ENCODE results near the gene MAP2K2. TPM values are rescaled to one million over a fixed set of nuclear protein-coding genes. Genes with fewer than 3 reads are reported as not detected.
"Not testable (repeated sequence)": the region's sequence is repeated elsewhere in the genome, so short reads cannot be mapped to it uniquely, and the experiment has no call there.

The MAP2K2 gene
- total and polyA plus RNA-seq, 4 experiments from 2014 or later: 44.0 to 126 (median 113) TPM

DNA sequence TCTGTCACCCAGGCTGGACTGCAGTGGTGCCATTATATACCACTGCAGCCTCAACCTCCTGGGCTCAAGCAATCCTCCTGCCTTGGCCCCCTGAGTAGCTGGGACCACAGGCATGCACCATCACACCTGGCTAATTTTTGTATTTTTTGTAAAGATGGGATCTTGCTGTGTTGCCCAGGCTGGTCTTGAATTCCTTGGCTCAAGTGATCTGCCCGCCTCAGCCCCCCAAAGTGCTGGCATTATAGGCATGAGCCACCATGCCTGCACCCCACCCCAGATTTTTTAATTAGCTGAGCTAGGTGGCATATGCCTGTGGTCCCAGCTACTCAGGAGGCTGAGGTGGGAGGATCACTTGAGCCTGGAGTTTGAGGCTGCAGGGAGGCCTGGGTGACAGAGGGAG, 19.0 kb upstream of the MAP2K2 start:
- H3K36me3 ChIP-seq (ENCODE audit: insufficient read depth, low read length); H3K4me3 ChIP-seq (ENCODE audit: low read length in 2 of 2); H3K4me3 Mint-ChIP-seq; H3K27ac Mint-ChIP-seq; H3K27ac ChIP-seq (ENCODE audit: low read depth, low read length); DNase-seq; POLR2A ChIA-PET (ENCODE audit: partially characterized antibody); intact Hi-C loops (cut with micrococcal nuclease); H3K9me3 Mint-ChIP-seq; H3K36me3 Mint-ChIP-seq; H3K27me3 ChIP-seq (ENCODE audit: insufficient read depth, low read length); H3K27me3 Mint-ChIP-seq; H3K4me1 ChIP-seq (ENCODE audit: insufficient read depth, low read length); H3K9me3 ChIP-seq (ENCODE audit: control insufficient read depth in 1 of 2, low read length in 2 of 2): not testable (repeated sequence)
- peaks cover 6 to 13% (median 10%) of the 10 kb centered on the region in 4 donors for H3K4me1 Mint-ChIP-seq
- CTCF ChIA-PET (ENCODE audit: partially characterized antibody): interaction anchor here (0.9 to 1.4 kb wide), 3 partner anchors 25 to 155 kb away, joined by 3 to 8 read pairs (median 4); no protein-coding TSS in a partner anchor

DNA sequence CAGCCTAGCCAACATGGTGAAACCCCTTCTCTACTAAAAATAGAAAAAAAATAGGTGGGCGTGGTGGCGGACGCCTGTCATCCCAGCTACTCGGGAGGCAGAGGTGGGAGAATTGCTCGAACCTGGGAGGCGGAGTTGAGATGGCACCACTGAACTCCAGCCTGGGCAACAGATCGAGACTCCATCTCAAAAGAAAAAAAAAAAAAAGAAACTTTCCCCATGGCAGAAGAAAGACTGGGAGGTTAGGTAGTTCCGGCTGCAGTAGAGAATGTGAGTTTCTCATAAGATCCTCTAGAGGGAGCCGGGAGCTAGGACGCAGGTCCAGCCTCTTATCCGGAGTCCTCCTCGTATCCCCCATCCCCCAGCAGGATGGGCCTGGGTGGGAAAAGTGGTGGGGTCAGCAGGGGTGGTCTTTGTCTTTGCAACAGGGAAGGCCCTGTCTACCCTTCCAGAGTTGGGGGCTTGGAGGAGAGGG, 16.4 kb upstream of the MAP2K2 start:
- no peak overlapping the region for H3K27ac ChIP-seq (ENCODE audit: low read depth, low read length)
- H3K9me3 Mint-ChIP-seq: no peaks in the 10 kb centered on the region
- H3K27me3 ChIP-seq (ENCODE audit: insufficient read depth, low read length): no peaks in the 10 kb centered on the region
- H3K4me3 ChIP-seq (ENCODE audit: low read length in 2 of 2): no peak overlapping the region
- H3K4me3 Mint-ChIP-seq: peak overlapping the region in 5 of 8 donors; percentile 29 to 81 (median 54)
- peak overlapping the region in 2 of 7 donors; percentile 35 to 50 for H3K27ac Mint-ChIP-seq
- no peaks in the 10 kb centered on the region for H3K36me3 ChIP-seq (ENCODE audit: insufficient read depth, low read length)
- intact Hi-C loops (cut with micrococcal nuclease): loop anchor here (1.0 kb wide), 1 partner anchor 64 kb away; no protein-coding TSS in a partner anchor
- peaks cover 6 to 13% (median 10%) of the 10 kb centered on the region in 4 donors for H3K4me1 Mint-ChIP-seq
- peaks cover 9% of the 10 kb centered on the region for H3K4me1 ChIP-seq (ENCODE audit: insufficient read depth, low read length)
- H3K9me3 ChIP-seq (ENCODE audit: control insufficient read depth in 1 of 2, low read length in 2 of 2): no peaks in the 10 kb centered on the region
- peak in 4 of 5 donors; percentile 18 to 32 (median 24) for DNase-seq
- no peaks in the 10 kb centered on the region for H3K36me3 Mint-ChIP-seq
- H3K27me3 Mint-ChIP-seq: peaks cover 5 to 7% of the 10 kb centered on the region in 2 donors
- ChIA-PET POLR2A (ENCODE audit: partially characterized antibody) (interaction anchor here (0.6 to 2.4 kb wide), 10 partner anchors 25 to 155 kb away, joined by 3 to 20 read pairs (median 6); partner anchors contain the start of genes EEF2, PIAS4 and ZBTB7A), CTCF (ENCODE audit: partially characterized antibody) (interaction anchor here (0.6 to 4.0 kb wide), 33 partner anchors 8 to 171 kb away, joined by 3 to 26 read pairs (median 4); partner anchors contain the start of genes EEF2 and ZBTB7A)

DNA sequence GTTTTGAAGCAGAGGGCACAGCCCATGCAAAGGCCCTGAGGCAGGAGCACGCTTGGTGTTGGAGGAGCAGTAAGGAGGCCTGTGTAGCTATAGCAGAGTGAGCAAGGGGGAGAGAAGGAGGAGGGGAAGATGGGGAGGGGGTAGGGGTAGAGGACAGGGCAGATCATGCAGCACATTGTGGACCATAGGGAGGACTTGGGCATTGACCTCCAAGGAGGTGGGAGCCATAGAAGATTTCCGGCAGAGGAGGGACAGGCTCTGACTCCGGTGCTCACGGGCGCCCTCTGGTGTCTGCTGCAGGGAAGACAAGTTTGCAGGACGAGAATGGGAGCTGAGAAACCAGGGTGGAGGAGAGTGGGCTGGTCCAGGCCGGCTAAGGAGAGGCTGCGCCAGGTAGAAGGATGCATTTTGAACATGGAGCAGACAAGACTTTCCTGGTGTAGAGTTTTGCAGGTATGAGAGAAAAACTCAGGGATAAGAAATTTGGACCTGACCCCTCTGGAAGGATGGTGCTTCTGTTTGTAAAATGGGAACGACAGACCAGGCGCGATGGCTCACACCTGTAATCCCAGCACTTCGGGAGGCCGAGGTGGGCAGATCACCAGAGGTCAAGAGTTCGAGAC, 15.8 kb upstream of the MAP2K2 start:
- Mint-ChIP-seq H3K9me3 (no peaks in the 10 kb centered on the region), H3K4me3 (peak overlapping the region; percentile 7 to 81 (median 60)), H3K4me1 (peaks cover 6 to 13% (median 10%) of the 10 kb centered on the region in 4 donors), H3K27ac (peak overlapping the region in 3 of 7 donors; percentile 16 to 59 (median 35)), H3K27me3 (peaks cover 5 to 6% of the 10 kb centered on the region in 2 donors), H3K36me3 (no peaks in the 10 kb centered on the region)
- ChIA-PET POLR2A (ENCODE audit: partially characterized antibody) (interaction anchor here (0.6 to 2.4 kb wide), 9 partner anchors 25 to 155 kb away, joined by 3 to 20 read pairs (median 8); partner anchors contain the start of genes EEF2, PIAS4 and ZBTB7A), CTCF (ENCODE audit: partially characterized antibody) (interaction anchor here (0.6 to 4.0 kb wide), 32 partner anchors 9 to 170 kb away, joined by 3 to 26 read pairs (median 4); partner anchors contain the start of genes EEF2 and ZBTB7A)
- intact Hi-C loops (cut with micrococcal nuclease): loop anchor here (1.0 kb wide), 4 partner anchors 34 to 153 kb away; no protein-coding TSS in a partner anchor
- Histone ChIP-seq H3K36me3 (ENCODE audit: insufficient read depth, low read length) (no peaks in the 10 kb centered on the region), H3K4me3 (ENCODE audit: low read length in 2 of 2) (no peak overlapping the region), H3K27me3 (ENCODE audit: insufficient read depth, low read length) (no peaks in the 10 kb centered on the region), H3K4me1 (ENCODE audit: insufficient read depth, low read length) (peaks cover 9% of the 10 kb centered on the region), H3K27ac (ENCODE audit: low read depth, low read length) (no peak overlapping the region), H3K9me3 (ENCODE audit: control insufficient read depth in 1 of 2, low read length in 2 of 2) (no peaks in the 10 kb centered on the region)
- peak; percentile 74 to 80 (median 78) for DNase-seq

DNA sequence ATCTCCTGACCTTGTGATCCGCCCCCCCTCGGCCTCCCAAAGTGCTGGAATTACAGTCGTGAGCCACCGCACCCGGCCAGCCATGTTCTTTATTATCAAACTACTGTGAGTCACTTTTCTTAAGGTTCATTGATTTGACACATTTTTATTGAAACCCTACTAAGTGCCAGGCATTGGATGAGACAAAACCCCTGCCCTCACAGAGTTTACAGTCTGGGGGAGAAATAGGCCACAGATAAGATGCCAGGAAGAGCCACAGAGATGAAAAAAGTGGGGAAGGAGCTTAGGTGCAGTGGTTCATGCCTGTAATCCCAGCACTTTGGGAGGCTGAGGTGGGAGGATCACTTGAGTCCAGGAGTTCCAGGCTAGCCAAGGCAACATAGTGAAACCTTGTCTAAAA, 14.5 kb upstream of the MAP2K2 start:
- H3K27me3 ChIP-seq (ENCODE audit: insufficient read depth, low read length): no peaks in the 10 kb centered on the region
- ChIA-PET CTCF (ENCODE audit: partially characterized antibody) (interaction anchor here (1.8 to 4.0 kb wide), 4 partner anchors 8 to 153 kb away, joined by 9 to 26 read pairs (median 18); partner anchors contain the start of gene EEF2), POLR2A (ENCODE audit: partially characterized antibody) (interaction anchor here (2.4 kb wide), 1 partner anchor 154 kb away, joined by 20 read pairs; the partner anchor contains the start of gene EEF2)
- Mint-ChIP-seq H3K9me3 (no peaks in the 10 kb centered on the region), H3K4me1 (peaks cover 6 to 13% (median 10%) of the 10 kb centered on the region in 4 donors), H3K36me3 (no peaks in the 10 kb centered on the region), H3K4me3 (no peak overlapping the region), H3K27ac (no peak overlapping the region), H3K27me3 (peaks cover under 1 to 3% of the 10 kb centered on the region in 2 donors)
- H3K4me3 ChIP-seq (ENCODE audit: low read length in 2 of 2): no peak overlapping the region
- no peak for DNase-seq
- H3K4me1 ChIP-seq (ENCODE audit: insufficient read depth, low read length): peaks cover 9% of the 10 kb centered on the region
- no peaks in the 10 kb centered on the region for H3K9me3 ChIP-seq (ENCODE audit: control insufficient read depth in 1 of 2, low read length in 2 of 2)
- H3K36me3 ChIP-seq (ENCODE audit: insufficient read depth, low read length): no peaks in the 10 kb centered on the region
- intact Hi-C loops (cut with micrococcal nuclease): no loop called here
- no peak overlapping the region for H3K27ac ChIP-seq (ENCODE audit: low read depth, low read length)

DNA sequence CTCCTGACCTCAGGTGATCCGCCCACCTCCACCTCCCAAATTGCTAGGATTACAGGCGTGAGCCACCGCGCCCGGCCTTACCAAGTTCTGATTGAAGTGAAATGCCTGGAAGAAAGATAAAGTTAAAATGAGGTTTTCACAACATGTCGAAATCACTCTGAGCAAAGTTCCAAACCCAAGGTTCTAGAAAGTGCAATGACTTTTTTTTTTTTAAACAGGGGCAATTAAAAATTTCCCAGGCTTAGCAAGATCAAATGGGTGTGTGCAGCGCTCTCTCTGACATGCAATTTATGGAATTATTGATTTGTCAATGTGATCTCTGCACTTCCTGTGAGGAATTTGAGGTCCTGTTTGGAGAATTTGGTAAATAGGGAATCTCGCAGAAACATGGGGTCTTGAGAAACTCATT, 12.8 kb upstream of the MAP2K2 start:
- H3K27ac ChIP-seq (ENCODE audit: low read depth, low read length): no peak overlapping the region
- H3K36me3 ChIP-seq (ENCODE audit: insufficient read depth, low read length): no peaks in the 10 kb centered on the region
- DNase-seq: no peak
- Mint-ChIP-seq H3K36me3 (no peaks in the 10 kb centered on the region), H3K27me3 (peaks cover 0 to 3% of the 10 kb centered on the region in 2 donors), H3K4me1 (peaks cover 6 to 13% (median 10%) of the 10 kb centered on the region in 4 donors), H3K9me3 (no peaks in the 10 kb centered on the region), H3K4me3 (no peak overlapping the region), H3K27ac (no peak overlapping the region)
- CTCF ChIA-PET (ENCODE audit: partially characterized antibody): interaction anchor here (4.0 kb wide), 1 partner anchor 151 kb away, joined by 26 read pairs; the partner anchor contains the start of gene EEF2
- intact Hi-C loops (cut with micrococcal nuclease): no loop called here
- no peak overlapping the region for H3K4me3 ChIP-seq (ENCODE audit: low read length in 2 of 2)
- no peaks in the 10 kb centered on the region for H3K27me3 ChIP-seq (ENCODE audit: insufficient read depth, low read length)
- POLR2A ChIA-PET (ENCODE audit: partially characterized antibody): no interaction called here
- H3K9me3 ChIP-seq (ENCODE audit: control insufficient read depth in 1 of 2, low read length in 2 of 2): no peaks in the 10 kb centered on the region
- H3K4me1 ChIP-seq (ENCODE audit: insufficient read depth, low read length): peaks cover 9% of the 10 kb centered on the region

DNA sequence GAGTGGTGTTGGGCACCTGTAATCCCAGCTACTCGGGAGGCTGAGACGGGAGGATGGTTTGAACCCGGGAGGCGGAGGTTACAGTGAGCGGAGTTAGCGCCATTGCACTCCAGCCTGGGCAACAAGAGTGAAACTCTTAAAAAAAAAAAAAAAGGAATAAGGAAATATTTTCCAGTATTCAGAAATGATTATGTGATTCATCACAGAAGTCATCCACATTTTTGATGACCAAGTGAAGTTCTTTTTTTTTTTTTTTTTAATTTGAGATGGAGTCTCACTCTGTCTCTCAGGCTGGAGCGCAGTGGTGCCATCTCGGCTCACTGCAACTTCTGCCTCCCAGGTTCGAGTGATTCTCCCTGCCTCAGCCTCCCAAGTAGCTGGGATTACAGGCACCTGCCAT, 11.5 kb upstream of the MAP2K2 start:
- peaks cover 5 to 11% (median 8%) of the 10 kb centered on the region in 4 donors for H3K4me1 Mint-ChIP-seq
- H3K4me1 ChIP-seq (ENCODE audit: insufficient read depth, low read length); intact Hi-C loops (cut with micrococcal nuclease); H3K27ac ChIP-seq (ENCODE audit: low read depth, low read length); POLR2A ChIA-PET (ENCODE audit: partially characterized antibody); DNase-seq; H3K4me3 ChIP-seq (ENCODE audit: low read length in 2 of 2); H3K27ac Mint-ChIP-seq; H3K9me3 Mint-ChIP-seq; H3K9me3 ChIP-seq (ENCODE audit: control insufficient read depth in 1 of 2, low read length in 2 of 2); H3K4me3 Mint-ChIP-seq; H3K36me3 Mint-ChIP-seq; H3K36me3 ChIP-seq (ENCODE audit: insufficient read depth, low read length); H3K27me3 ChIP-seq (ENCODE audit: insufficient read depth, low read length): not testable (repeated sequence)
- H3K27me3 Mint-ChIP-seq: peaks cover 3 to 10% of the 10 kb centered on the region in 2 donors
- CTCF ChIA-PET (ENCODE audit: partially characterized antibody): interaction anchor here (0.7 kb wide), 1 partner anchor 26 kb away, joined by 3 read pairs; no protein-coding TSS in a partner anchor

DNA sequence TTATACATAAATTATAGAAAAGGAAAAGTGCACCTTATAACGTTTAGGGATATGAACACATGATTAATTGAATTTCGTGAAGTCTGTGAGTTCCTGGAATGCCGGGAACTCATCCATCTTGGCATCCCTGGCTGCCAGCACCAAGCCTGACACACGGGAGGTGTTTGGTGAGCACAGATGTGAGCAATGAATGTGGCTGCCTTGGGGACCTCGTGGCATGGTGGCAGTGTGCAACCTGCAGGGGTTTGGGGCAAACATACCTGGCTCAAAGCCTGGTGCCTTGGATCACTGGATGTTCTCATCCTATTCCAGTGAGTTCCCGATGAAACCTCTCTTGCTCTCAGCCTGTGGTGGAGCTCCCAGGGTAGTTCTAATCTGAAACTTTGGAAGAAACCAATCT, 10.4 kb upstream of the MAP2K2 start:
- no peak overlapping the region for H3K27ac ChIP-seq (ENCODE audit: low read depth, low read length)
- Mint-ChIP-seq H3K27me3 (peaks cover 3 to 7% of the 10 kb centered on the region in 2 donors), H3K27ac (no peak overlapping the region), H3K9me3 (no peaks in the 10 kb centered on the region), H3K4me3 (no peak overlapping the region), H3K36me3 (no peaks in the 10 kb centered on the region), H3K4me1 (peaks cover 0 to under 1% (median 0%) of the 10 kb centered on the region in 4 donors)
- H3K9me3 ChIP-seq (ENCODE audit: control insufficient read depth in 1 of 2, low read length in 2 of 2): no peaks in the 10 kb centered on the region
- CTCF ChIA-PET (ENCODE audit: partially characterized antibody): no interaction called here
- no peak overlapping the region for H3K4me3 ChIP-seq (ENCODE audit: low read length in 2 of 2)
- no peaks in the 10 kb centered on the region for H3K36me3 ChIP-seq (ENCODE audit: insufficient read depth, low read length)
- no peaks in the 10 kb centered on the region for H3K4me1 ChIP-seq (ENCODE audit: insufficient read depth, low read length)
- no peaks in the 10 kb centered on the region for H3K27me3 ChIP-seq (ENCODE audit: insufficient read depth, low read length)
- POLR2A ChIA-PET (ENCODE audit: partially characterized antibody): interaction anchor here (1.0 kb wide), 1 partner anchor 57 kb away, joined by 3 read pairs; no protein-coding TSS in a partner anchor
- intact Hi-C loops (cut with micrococcal nuclease): no loop called here
- DNase-seq: no peak

Data from CD4-positive, alpha-beta memory T cell (primary cell).